K562 (cell line): ENCODE data around the gene ACBD6. TPM values are rescaled to one million over a fixed set of nuclear protein-coding genes. Genes with fewer than 3 reads are reported as not detected.

Source experiments
- ATAC-seq: fragments of 200-7000 bp; cut with Tn5 transposase; 3 replicates; pipeline ENCODE4 v1.9.1; 2020; ENCODE audit warnings: moderate library complexity
- BruUV-seq: library from RNA; stranded (reverse); fragments of 400-500 nt; replicated peaks from 2 replicates; lab custom pipeline; 2021; lab: Mats Ljungman, UMichigan
- CTCF ChIA-PET: fragments of 300-600 bp; formaldehyde crosslinking; extraction: SDS; loops from one replicate; lab custom pipeline; 2021; ENCODE audit warnings: low intra/inter-chr PET ratio; lab: Yijun Ruan, JAX
- POLR2A ChIA-PET: fragments of 300-600, 350-650 bp; sonication (Branson Sonifier 250); formaldehyde crosslinking; extraction: SDS; loops from one replicate; lab custom pipeline; 2021; ENCODE audit warnings: antibody characterized with exemption, inconsistent platforms; lab: Yijun Ruan, JAX
- DNase-seq, 4 experiments: peaks; one replicate each; pipeline versions ENCODE4 v3.0.0 to v3.0.0-alpha.2; 2011 to 2018; ENCODE audit warnings: low spot score in 3 of 4, mixed read lengths in 3 of 4; ENCODE audit errors: extremely low read depth in 1 of 4
- FAIRE-seq: peaks from 2 replicates; lab custom pipeline; 2011; peaks lifted over from hg19 to GRCh38; lab: Jason Lieb, UNC
- H2AFZ ChIP-seq: 2 replicates; pipeline ENCODE4 v1.6.0; 2011; ENCODE audit warnings: low read depth, low read length, control low read depth, inconsistent platforms
- H3K27ac ChIP-seq: fragments of 200-600 bp; 3 replicates; pipeline ENCODE4 v1.8.0; 2011; ENCODE audit warnings: low read depth, mild to moderate bottlenecking, control low read depth, inconsistent platforms, low read length, moderate library complexity, mixed read lengths; ENCODE audit errors: extremely low read depth
- H3K27me3 ChIP-seq, 2 experiments: fragments of 300-600 bp in 1 of 2; 2 replicates in 1 of 2; 3 replicates in 1 of 2; pipeline versions ENCODE4 v1.6.0 to v1.8.0; 2011; ENCODE audit warnings: inconsistent platforms in 2 of 2, low read length in 2 of 2, mild to moderate bottlenecking in 1 of 2, mixed read lengths in 1 of 2, moderate library complexity in 1 of 2; ENCODE audit not compliant: control insufficient read depth in 2 of 2, insufficient read depth in 2 of 2
- H3K36me3 ChIP-seq: fragments of 300-600 bp; 3 replicates; pipeline ENCODE4 v1.8.0; 2011; ENCODE audit warnings: mild to moderate bottlenecking, low read length, inconsistent platforms; ENCODE audit not compliant: control insufficient read depth, insufficient read depth
- H3K4me1 ChIP-seq, 2 experiments: fragments of 200-600 bp in 1 of 2; replicated peaks in 1 of 2; 2 replicates in 1 of 2; 3 replicates in 1 of 2; pipeline versions ENCODE4 v1.5.1 to v1.8.0; 2011; ENCODE audit warnings: inconsistent platforms in 2 of 2, low read length in 2 of 2, mild to moderate bottlenecking in 1 of 2, mixed read lengths in 1 of 2, moderate library complexity in 1 of 2; ENCODE audit not compliant: control insufficient read depth in 2 of 2, insufficient read depth in 2 of 2
- H3K4me2 ChIP-seq: 2 replicates; pipeline ENCODE4 v1.6.1; 2011; ENCODE audit warnings: low read length, control low read depth, inconsistent platforms, mixed read lengths; ENCODE audit not compliant: insufficient read depth
- H3K4me3 ChIP-seq: fragments of 200-600 bp; sonication (generic), shearing (Covaris generic); 2 replicates; pipeline ENCODE4 v1.5.1; 2016; ENCODE audit warnings: control low read depth, inconsistent platforms
- H3K79me2 ChIP-seq: fragments of 200-600 bp; 3 replicates; pipeline ENCODE4 v1.8.0; 2011; ENCODE audit warnings: low read length, inconsistent platforms; ENCODE audit not compliant: control insufficient read depth, insufficient read depth
- H3K9ac ChIP-seq, 2 experiments: 2 replicates each; pipeline versions ENCODE4 v1.6.0 to v1.6.1; 2011; ENCODE audit warnings: low read depth in 2 of 2, low read length in 2 of 2, control low read depth in 1 of 2, inconsistent platforms in 1 of 2, mild to moderate bottlenecking in 1 of 2, mixed read lengths in 1 of 2; ENCODE audit not compliant: insufficient read depth in 1 of 2
- H3K9me1 ChIP-seq: one replicate; pipeline ENCODE4 v1.6.0; 2011; ENCODE audit warnings: inconsistent platforms, mild to moderate bottlenecking, low read length, moderate library complexity; ENCODE audit not compliant: control insufficient read depth, insufficient read depth
- H3K9me3 ChIP-seq: replicated peaks from 2 replicates; pipeline ENCODE4 v1.5.1; 2011; ENCODE audit warnings: low read depth, low read length, inconsistent platforms; ENCODE audit not compliant: control insufficient read depth, insufficient read depth
- H4K20me1 ChIP-seq: replicated peaks from 2 replicates; pipeline ENCODE4 v1.6.1; 2011; ENCODE audit warnings: low read length, inconsistent platforms, mixed read lengths; ENCODE audit not compliant: control insufficient read depth, insufficient read depth
- ZFP30 ChIP-seq: fragments of 250-450 bp; sonication (Bioruptor Pico); IDR thresholded peaks from 2 replicates; pipeline ENCODE4 v1.8.0; 2022; ENCODE audit warnings: moderate library complexity, mild to moderate bottlenecking, inconsistent platforms, borderline replicate concordance
- WGBS: fragments of 100-300 bp; shearing (Covaris generic); methylation state at CpG from one replicate; pipeline ENCODE4 v1.1.6; 2016; ENCODE audit warnings: low coverage, mixed read lengths; ENCODE audit not compliant: insufficient coverage; ENCODE audit errors: missing lambda C conversion rate; 5-methylcytosine and 5-hydroxymethylcytosine counted together
- in situ Hi-C: fragments of 300-500 bp; cut with MboI; formaldehyde crosslinking; loops from 4 replicates; pipeline ENCODE4 v1.15.0; 2018; ENCODE audit warnings: inconsistent platforms, mixed read lengths
- intact Hi-C: fragments of 100-400 bp; cut with micrococcal nuclease; formaldehyde crosslinking; loops from 2 replicates; pipeline ENCODE4 v1.14.2; 2022
- polyA plus RNA-seq, 8 experiments: library from polyadenylated mRNA; depleted of rRNA in 4 of 8; stranded (reverse) in 5 of 8; unstranded in 3 of 8; fragments of >200 nt; fragmentation: Nextera tagmentation in 2 of 8; fragmentation: Illumina TruSeq in 1 of 8; extraction: Ambion mirVana in 2 of 8; extraction: Trizol in 1 of 8; gene quantifications; 2 replicates each; pipeline versions ENCODE4 v1.2.1 to v1.2.3, GENCODE V29; 2011 to 2014; ENCODE audit warnings: inconsistent platforms in 1 of 8, missing spikeins in 1 of 8
- total RNA-seq, 7 experiments: library from RNA; depleted of rRNA in 6 of 7; stranded (reverse); fragments of >200 nt in 6 of 7; fragmentation: Illumina TruSeq in 2 of 7; extraction: Trizol in 2 of 7; gene quantifications; 2 replicates each; pipeline versions ENCODE4 v1.2.1 to v1.2.3, GENCODE V29; 2011 to 2021; ENCODE audit warnings: low replicate concordance in 1 of 7
- TF ChIP-seq, protein P1 (sequence below): sonication (generic); formaldehyde crosslinking; IDR thresholded peaks from 2 replicates; pipeline ENCODE4 v1.8.1; 2023; ENCODE audit warnings: mild to moderate bottlenecking, missing genetic modification reagents

ACBD6 gene
- total and polyA plus RNA-seq, 9 of the 15 experiments (the other 6 are each of a cell fraction or from before 2014, with no cell fraction given) = 16.9 to 107 (median 77.7) TPM

DNA sequence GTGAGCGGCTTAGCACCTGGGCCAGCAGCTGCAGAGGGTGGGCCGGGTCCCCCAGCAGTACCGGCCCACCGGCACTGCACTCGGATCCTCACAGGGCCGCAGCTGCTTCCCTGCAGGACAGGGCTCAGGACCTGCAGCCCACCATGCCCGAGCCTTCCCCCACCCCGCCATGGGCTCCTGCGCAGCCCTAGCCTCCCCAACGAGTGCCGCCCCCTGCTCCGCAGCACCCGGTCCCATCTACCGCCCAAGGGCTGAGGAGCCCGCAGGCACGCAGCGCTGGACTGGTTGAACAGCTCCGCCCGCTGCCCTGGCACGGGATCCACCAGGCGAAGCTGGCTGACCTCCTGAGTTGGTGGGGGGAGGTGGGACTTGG, 6.3 kb upstream of the ACBD6 start:
- CTCF ChIA-PET = no interaction called here
- H4K20me1 ChIP-seq = no peaks in the 10 kb centered on the region
- H3K4me2 ChIP-seq = no peak overlapping the region
- no peaks in the 10 kb centered on the region for H3K27me3 ChIP-seq
- H3K9me3 ChIP-seq = no peaks in the 10 kb centered on the region
- no peak for DNase-seq
- H2AFZ ChIP-seq = no peak overlapping the region
- H3K79me2 ChIP-seq = no peaks in the 10 kb centered on the region
- intact Hi-C loops = no loop called here
- 0 out of 5 replicates have a peak, but pooled peaks cover 0 to 3% of the 10 kb centered on the region in 2 experiments for H3K4me1 ChIP-seq
- H3K4me3 ChIP-seq = no peak overlapping the region
- no peaks in the 10 kb centered on the region for H3K36me3 ChIP-seq
- BruUV-seq = no TSS peak
- no peak overlapping the region for H3K9ac ChIP-seq
- H3K9me1 ChIP-seq = no peaks in the 10 kb centered on the region
- no peak for ATAC-seq
- POLR2A ChIA-PET = interaction anchor here (1.0 kb wide), 1 partner anchor 9 kb away, joined by 3 read pairs; no protein-coding TSS in a partner anchor
- TF ChIP-seq ZFP30 (CRISPR knock-in tag) = no peak
- TF ChIP-seq, protein P1, sequence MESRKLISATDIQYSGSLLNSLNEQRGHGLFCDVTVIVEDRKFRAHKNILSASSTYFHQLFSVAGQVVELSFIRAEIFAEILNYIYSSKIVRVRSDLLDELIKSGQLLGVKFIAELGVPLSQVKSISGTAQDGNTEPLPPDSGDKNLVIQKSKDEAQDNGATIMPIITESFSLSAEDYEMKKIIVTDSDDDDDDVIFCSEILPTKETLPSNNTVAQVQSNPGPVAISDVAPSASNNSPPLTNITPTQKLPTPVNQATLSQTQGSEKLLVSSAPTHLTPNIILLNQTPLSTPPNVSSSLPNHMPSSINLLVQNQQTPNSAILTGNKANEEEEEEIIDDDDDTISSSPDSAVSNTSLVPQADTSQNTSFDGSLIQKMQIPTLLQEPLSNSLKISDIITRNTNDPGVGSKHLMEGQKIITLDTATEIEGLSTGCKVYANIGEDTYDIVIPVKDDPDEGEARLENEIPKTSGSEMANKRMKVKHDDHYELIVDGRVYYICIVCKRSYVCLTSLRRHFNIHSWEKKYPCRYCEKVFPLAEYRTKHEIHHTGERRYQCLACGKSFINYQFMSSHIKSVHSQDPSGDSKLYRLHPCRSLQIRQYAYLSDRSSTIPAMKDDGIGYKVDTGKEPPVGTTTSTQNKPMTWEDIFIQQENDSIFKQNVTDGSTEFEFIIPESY (CRISPR knock-in tag) = 0 out of 2 replicates have a peak, but pooled peaks have one; percentile 18
- in situ Hi-C loops = no loop called here
- no peak for FAIRE-seq
- no peak overlapping the region for H3K27ac ChIP-seq
- 88% methylated on average over 20 of the region's 21 CpGs for WGBS
